ENCODE data around the gene TECTB.

TECTB gene

GRCh38 chr10:112343056-112343806 lies 60.0 kb downstream of the TECTB start:
- FAIRE-seq: no peak
- DNase-seq (ENCODE audit: extremely low spot score, insufficient read length, low read depth): no peak

DNA sequence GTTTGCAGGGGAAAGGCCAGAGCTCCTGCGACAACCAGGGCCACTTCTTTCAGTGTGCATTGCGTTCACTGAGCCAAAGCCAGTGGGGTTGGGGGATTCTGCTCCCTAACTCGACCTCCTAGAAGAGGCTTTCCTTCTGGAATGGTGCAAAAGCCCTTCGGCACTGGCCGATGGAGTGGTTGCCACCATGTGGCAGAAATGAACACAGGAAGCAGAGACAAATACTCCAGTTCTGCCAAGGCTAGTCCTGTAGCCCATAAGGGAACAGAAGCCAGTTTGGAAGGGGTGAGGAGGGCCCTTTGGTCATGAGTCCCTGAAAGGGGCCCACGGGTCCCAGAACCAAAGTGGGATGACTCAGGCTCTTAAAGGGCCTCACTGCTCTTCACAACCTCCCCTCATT lies 61.1 kb downstream of the TECTB start:
- FAIRE-seq: no peak
- no peak for DNase-seq (ENCODE audit: extremely low spot score, insufficient read length, low read depth)

DNA sequence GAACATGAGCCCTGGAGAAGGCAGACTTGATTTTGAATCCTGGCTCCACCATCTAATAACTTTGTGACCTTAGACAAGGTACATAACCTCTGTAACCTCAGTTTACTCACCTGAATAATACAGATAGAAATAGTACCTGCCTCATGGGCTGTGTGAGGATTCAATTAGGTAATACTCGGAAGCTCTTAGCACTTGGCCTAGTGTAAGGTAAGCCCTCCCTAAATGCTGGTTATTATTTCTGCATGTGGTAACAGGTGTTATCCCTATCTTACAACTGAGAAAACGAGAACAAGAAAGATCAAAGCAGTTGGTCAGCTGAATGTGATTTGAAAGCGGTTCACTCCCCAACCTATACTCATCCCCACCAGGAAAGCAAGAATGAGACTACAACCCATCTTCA lies 62.0 kb downstream of the TECTB start:
- FAIRE-seq (no peak), DNase-seq (ENCODE audit: extremely low spot score, insufficient read length, low read depth) (no peak)

DNA sequence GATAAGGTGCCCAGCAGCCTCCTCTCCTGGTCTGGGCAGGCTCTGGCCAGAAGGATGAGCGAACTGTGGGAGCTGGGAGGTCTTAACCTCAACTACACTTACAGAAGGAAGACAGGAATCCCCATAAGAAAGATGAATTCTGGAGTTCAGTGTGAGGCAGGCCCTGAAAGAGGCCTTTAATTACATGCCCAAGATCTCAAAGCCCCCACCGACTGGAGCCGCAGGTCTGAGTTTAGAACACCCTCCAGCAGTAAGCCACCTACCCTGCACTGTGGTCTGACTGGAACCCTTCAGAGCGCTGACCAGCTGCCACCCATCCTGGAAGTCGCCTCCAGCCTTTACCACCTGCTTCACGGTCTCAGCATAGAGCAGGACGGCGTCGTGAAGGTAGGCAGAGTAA lies 62.5 kb downstream of the TECTB start:
- no peak for DNase-seq (ENCODE audit: extremely low spot score, insufficient read length, low read depth)
- no peak for FAIRE-seq

GRCh38 chr10:112346774-112347173 lies 63.6 kb downstream of the TECTB start:
- DNase-seq (ENCODE audit: extremely low spot score, insufficient read length, low read depth) (no peak), FAIRE-seq (no peak)

DNA sequence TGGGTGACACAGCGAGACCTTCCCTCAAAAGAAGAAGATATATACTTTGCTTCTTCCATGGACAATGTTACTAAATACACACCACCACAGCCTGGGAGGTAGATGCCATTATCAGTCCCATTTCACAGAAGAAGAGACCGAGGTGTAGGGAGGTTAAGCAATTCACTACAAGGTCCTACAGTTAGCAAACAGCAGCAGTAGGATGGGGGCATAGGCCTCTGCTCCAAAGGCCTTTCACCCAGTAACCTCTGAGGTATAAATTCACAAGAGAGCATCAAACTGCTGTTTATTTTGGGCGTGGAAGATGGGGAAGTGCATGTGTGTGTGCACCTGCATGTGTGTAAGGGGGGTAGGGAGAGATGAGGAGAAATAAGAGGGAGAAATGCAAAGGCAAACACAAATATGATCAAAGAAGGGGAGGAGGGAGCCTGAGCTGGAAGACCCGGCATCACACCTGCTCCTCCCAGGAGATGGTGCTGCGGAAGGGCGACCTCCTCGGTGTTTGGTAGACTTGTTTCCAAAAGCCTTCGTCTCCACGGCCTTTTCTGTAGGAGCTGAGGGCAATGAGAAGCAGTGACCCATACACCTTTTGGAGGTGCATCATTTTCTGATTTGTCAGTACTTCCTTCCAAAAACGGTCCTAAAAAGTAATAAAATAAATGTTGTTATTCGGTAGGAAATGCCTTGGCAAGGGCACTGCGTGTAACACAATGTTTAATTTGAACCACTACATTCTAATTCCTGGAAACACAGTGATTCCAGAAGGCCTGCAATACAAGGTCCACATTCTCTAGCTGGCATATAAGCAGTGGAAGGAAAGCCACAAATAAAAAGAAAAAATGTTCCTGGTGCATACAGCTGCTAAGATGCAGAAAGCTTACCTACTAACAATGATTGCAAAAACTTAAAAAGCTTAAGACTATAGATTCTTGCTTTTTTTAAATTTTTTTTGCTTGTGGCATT lies 64.8 kb downstream of the TECTB start:
- no peak for FAIRE-seq
- no peak for DNase-seq (ENCODE audit: extremely low spot score, insufficient read length, low read depth)

- DNase-seq (ENCODE audit: extremely low spot score, insufficient read length, low read depth) (no peak), FAIRE-seq (no peak)
Observed at GRCh38 chr10:112348759-112349158, 65.6 kb downstream of the TECTB start.

- FAIRE-seq (no peak), DNase-seq (ENCODE audit: extremely low spot score, insufficient read length, low read depth) (no peak)
Observed at GRCh38 chr10:112349521-112350085, 66.4 kb downstream of the TECTB start.

- DNase-seq (ENCODE audit: extremely low spot score, insufficient read length, low read depth) (no peak), FAIRE-seq (no peak)
Observed at GRCh38 chr10:112351146-112351545, 67.9 kb downstream of the TECTB start.

DNA sequence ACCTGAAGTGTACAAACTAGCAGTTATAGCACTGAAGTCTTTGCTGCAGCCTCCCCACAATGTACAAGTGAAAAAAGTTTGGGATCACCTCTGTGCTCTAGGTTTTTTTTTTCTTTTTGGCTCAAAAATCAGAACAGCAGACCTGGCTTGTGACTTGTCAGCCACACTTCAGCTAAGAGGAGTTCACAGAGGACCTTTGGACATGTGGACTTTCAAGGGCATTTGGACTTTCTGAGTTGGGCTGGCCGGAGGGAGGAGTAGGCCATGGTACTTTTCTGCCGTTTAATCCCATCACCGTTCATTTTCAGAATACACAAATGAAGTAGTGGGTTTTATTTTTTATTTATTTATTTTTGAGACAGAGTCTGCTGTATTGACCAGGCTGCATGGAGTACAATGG lies 68.8 kb downstream of the TECTB start:
- FAIRE-seq (no peak), DNase-seq (ENCODE audit: extremely low spot score, insufficient read length, low read depth) (no peak)

- no peak for FAIRE-seq
- DNase-seq (ENCODE audit: extremely low spot score, insufficient read length, low read depth): no peak
Observed at GRCh38 chr10:112353046-112353445, 69.8 kb downstream of the TECTB start.
